VCaP (cell line): Measurements from ENCODE around the gene DLG2.

Experiments used
- H3K27ac ChIP-seq: fragments of 450-650 bp; 2 replicates; pipeline ENCODE4 v1.5.1; 2017
- TF ChIP-seq, protein P1 (sequence below): fragments of 450-650 bp; conservative IDR thresholded peaks from 2 replicates; pipeline ENCODE4 v1.5.1; 2017; ENCODE audit warnings: mild to moderate bottlenecking, moderate library complexity

Gene DLG2

DNA sequence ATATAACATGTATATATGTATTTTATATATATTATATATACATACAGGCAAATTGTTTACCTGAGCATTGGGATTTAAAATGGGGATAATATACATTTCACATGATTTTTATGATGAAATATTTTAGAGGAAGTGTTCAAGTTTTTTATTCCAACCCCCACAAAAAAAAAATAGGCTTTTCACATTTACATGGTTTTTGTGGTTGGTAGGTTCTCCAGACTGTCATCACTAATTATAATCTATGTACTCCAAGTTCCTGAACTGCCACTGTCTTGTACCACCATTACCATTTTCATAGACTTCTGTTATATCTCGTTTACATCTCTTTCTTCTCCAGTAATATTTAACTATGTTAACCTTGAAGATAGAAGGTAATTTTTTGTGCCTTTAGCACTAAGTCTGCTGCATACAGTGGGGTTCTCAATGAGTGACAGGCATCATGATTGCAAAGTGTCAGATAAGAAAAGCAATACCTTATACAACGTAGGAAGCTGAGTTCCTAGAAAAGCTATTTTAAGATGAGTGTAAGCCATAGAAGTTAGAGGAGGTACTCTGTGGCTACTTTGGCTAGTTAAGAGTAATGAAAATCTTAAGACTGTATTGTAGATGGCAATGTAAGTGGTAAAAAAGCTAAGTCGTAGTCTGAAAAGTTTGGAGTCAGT lies 25.8 kb upstream of the DLG2 start:
- H3K27ac ChIP-seq = no peak overlapping the region
- TF ChIP-seq, protein P1, sequence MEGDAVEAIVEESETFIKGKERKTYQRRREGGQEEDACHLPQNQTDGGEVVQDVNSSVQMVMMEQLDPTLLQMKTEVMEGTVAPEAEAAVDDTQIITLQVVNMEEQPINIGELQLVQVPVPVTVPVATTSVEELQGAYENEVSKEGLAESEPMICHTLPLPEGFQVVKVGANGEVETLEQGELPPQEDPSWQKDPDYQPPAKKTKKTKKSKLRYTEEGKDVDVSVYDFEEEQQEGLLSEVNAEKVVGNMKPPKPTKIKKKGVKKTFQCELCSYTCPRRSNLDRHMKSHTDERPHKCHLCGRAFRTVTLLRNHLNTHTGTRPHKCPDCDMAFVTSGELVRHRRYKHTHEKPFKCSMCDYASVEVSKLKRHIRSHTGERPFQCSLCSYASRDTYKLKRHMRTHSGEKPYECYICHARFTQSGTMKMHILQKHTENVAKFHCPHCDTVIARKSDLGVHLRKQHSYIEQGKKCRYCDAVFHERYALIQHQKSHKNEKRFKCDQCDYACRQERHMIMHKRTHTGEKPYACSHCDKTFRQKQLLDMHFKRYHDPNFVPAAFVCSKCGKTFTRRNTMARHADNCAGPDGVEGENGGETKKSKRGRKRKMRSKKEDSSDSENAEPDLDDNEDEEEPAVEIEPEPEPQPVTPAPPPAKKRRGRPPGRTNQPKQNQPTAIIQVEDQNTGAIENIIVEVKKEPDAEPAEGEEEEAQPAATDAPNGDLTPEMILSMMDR = no peak

DNA sequence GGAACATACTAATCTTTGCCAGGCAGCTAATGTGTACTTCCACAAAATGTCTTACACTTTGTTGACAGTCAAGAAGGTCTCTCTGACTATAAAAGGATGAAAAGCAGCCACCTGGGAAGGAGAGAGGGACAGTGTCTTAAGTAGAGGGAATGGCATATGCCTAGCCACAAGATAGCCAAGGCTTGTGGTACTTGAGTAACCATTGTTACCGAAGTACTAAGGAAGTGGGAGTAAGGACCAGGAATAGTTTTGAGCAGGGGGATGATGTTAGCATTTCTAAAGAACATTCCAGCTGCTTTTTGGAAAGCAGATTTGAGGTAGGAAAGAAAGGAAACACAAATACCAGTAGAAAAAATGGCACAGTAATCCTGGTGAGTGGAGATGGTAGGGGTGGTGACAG lies 24.0 kb upstream of the DLG2 start:
- H3K27ac ChIP-seq = no peak overlapping the region

DNA sequence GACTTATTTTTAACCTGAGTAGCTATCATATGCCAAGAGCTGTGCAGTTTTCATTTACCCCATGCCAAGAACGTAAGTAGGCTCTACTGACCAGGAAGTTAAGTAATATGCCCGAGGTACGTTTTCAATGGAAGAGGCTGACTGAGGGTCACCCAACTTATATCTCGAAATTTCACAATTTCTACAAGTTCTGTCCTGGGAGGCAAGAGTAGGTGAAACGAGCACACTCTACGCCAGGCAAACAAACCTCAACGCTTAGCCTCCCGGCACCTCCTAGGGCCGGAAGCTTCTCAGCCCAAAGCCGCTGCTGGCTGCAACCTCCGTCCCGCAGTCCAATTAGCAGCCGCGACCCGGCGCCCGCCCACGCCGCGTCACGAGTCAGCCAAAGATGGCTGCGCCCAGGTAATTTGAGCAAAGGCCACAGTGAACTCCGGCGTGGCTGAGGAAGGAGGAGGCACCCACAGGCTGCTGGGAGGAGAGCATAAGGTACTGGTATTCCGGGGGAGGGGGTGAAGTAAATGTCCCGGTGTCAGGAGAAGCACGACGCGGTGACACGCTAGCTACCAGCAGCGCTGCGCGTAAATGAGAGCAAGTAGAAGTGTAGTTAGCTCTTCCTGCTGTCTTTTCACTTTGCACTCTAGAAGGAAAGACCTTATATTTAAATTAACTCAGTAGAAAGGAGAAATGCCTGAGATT lies 20.6 kb upstream of the DLG2 start, which contains the start of gene TMEM126A:
Gene TMEM126A (plus strand): TSS at position 364 of the 696 bp plus-strand sequence. CDS start 2,289 bp downstream, outside the sequence.
- TF ChIP-seq, protein P1 = no peak

More for the DNA sequence above, 24.0 kb upstream of the DLG2 start:
- TF ChIP-seq, protein P1 = no peak

DNA sequence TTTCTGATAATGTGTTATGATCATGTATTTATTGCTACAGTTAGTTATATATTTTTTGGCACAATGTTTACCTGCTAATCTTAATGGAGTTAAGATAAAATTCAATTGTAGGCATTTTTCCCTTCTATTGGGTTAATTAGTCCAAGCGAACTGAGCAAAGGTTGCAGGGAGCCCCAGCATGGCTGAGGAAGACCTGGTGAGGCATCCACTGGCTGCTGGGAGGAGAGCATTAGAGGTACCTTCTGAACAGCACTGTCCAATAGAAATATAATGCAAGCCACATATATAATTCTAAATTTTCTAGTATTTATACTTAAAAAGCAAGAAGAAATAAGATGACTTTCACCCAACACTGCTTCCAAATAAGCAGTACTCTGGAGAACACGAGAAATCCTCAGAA lies 19.9 kb upstream of the DLG2 start:
- TF ChIP-seq, protein P1 = no peak

More for the DNA sequence above, 20.6 kb upstream of the DLG2 start, which contains the start of gene TMEM126A:
- peak within 1 kb of the TSS; percentile 78 for H3K27ac ChIP-seq

DNA sequence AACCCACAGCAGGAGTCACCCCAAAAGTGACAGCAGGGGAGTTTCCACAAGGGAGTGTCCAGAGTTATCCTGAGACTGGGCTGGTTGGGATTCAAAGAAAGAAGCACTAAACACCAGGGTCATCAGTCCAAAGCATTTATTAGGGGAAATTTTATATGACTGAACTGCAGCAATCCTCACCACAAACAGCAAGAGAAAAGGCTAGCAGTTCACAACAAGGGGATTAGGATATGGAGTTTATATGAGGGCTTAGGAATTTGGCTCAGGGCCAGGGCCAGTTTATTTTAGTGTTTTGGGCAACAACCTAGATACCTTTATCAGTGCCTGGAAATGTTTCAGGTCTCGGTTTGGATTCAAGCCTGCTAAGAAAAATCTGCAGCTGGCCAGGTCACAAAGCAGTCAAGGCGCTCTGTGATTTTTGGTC lies 16.1 kb upstream of the DLG2 start:
- TF ChIP-seq, protein P1 = no peak
- no peak overlapping the region for H3K27ac ChIP-seq

More for the DNA sequence above, 19.9 kb upstream of the DLG2 start:
- H3K27ac ChIP-seq = peak overlapping the region; percentile 78

DNA sequence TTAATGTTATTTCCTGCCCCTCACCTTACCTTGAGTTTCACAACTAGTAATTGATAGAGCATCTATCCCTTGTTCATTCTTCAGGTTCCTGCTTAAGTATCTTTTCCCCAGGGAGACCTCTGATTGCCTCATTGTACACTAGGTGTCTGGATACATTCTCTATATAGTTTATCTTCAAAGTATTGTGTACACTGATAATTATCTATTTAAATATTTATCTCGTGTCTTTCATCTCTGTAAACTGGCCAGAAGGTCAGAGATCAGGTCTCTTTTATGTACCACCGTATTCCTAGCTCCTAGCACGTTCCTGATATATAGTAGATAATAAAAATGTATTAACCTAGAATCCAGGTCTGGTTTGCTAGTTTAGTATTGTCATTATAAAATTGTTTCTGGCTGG lies 7.6 kb upstream of the DLG2 start:
- H3K27ac ChIP-seq = peak overlapping the region; percentile 9; the same call in 1 of the 2 replicates
- TF ChIP-seq, protein P1 = no peak

DNA sequence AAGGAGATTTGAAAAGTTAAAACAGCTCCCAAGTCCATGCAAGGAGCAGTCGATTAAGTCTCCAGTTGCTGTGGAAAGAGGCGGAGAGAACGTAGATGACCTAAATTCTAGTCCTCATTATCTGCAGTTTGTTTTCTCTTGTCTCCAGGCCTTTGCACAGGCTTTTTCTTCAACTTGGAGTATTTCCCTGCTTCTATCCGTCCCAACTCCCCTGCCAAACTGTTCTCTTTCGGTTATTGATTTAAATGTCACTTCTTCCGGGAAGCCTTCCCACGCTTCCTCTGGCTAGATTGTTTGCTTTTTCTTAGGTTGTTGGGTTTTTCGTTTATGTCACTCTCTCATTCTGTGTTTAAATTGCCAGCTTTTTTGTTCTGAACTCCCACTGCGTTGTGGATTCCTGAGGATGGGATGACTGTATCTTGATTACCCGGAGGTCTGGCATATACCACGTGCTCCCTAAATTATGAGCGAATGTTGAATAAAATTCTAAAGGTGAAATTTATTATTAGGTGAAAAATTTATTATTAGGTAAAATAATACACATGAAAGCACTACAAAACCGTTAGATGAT lies 1.7 kb upstream of the DLG2 start:
- peak overlapping the region; percentile 78 for H3K27ac ChIP-seq
- TF ChIP-seq, protein P1 = no peak
